ENCODE results near the gene INTS1. TPM values are rescaled to one million over a fixed set of nuclear protein-coding genes. Genes with fewer than 3 reads are reported as not detected.

The INTS1 gene
- total and polyA plus RNA-seq, 10 of the 15 experiments (the other 5 are each of a cell fraction or from before 2014, with no cell fraction given), result 0.52 to 89.0 (median 15.1) TPM

DNA sequence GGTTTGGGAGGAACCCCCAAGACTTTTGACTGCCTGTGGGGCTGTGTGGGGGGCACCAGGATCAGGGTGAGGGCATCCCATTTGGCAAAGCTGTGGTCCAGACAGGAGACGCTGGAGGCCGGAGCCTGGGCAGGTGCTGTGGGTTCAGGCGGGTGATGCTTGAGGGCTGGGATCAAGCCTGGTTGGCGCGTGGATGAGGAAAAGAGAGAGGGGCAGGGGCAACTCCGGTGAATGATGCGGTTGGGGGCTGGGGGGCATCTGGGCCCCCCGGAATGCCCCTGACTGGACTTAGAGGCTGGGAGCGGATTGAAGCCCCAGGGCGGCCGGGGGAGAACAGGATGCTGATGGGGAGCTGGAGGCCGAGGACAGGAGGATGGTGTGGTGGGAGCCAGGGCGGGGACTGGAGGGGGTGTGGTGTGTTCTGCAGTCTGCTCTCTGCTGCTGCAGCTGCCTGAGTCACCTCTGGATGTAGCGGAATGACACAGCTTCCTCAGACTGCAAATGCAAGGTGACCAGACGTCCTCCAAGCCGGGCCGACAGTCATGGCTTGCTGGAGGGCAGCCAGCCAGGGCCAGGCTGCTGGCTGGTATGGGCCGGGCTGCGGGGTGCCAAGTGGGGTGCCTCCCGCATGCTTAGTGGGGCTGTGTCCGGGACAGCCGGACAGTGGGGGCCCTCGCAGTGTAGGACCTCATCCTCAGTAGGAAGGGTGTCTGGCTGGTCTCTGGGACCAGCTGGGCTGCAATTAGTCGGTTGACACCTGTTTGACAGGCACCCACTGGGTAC, 29.5 kb upstream of the INTS1 start (continued):
- TF ChIP-seq ZZZ3 (IDR thresholded peaks at IDR 0.05; ENCODE audit: control insufficient read depth, insufficient read length, low read depth) (no peak), ZBTB33 (IDR thresholded peaks at IDR 0.05) (no peak), USF2 (IDR thresholded peaks at IDR 0.05; ENCODE audit: borderline replicate concordance, low read depth, low read length) (no peak), NBN (IDR thresholded peaks at IDR 0.05) (no peak), MYB (IDR thresholded peaks at IDR 0.05; ENCODE audit: borderline replicate concordance, low read depth, low read length) (no peak), SIN3A (IDR thresholded peaks at IDR 0.05; ENCODE audit: low read depth, low read length) (no peak), SMARCA5 (IDR thresholded peaks at IDR 0.05) (no peak), RB1 (IDR thresholded peaks at IDR 0.05; ENCODE audit: borderline replicate concordance) (no peak), EP300 (IDR thresholded peaks at IDR 0.05; ENCODE audit: borderline replicate concordance in 1 of 2, control insufficient read depth in 1 of 2, low read depth in 2 of 2, low read length in 2 of 2) (no peak), SP1 (IDR thresholded peaks at IDR 0.05; ENCODE audit: low read depth, low read length) (no peak), ZNF592 (IDR thresholded peaks at IDR 0.05) (no peak), BACH1 (IDR thresholded peaks at IDR 0.05; ENCODE audit: borderline replicate concordance) (peak; percentile 38; the same call in 1 of the 2 replicates), MTA3 (IDR thresholded peaks at IDR 0.05; ENCODE audit: borderline replicate concordance, low read length) (no peak)

Measured in GM12878 (cell line).